ENCODE measurements around the gene WDR55.
"Not testable (repeated sequence)": the region's sequence is repeated elsewhere in the genome, so short reads cannot be mapped to it uniquely, and the experiment has no call there.

WDR55 gene

GRCh38 chr5:140713562-140714094, 48.9 kb downstream of the WDR55 start:
- no peak for DNase-seq

GRCh38 chr5:140716238-140716637, 51.5 kb downstream of the WDR55 start:
- not testable (repeated sequence) for DNase-seq

- DNase-seq: no peak
Measured at GRCh38 chr5:140718266-140718592, 53.5 kb downstream of the WDR55 start.

- not testable (repeated sequence) for DNase-seq
Measured at GRCh38 chr5:140720738-140721137, 56.0 kb downstream of the WDR55 start.

GRCh38 chr5:140721395-140721794, 56.7 kb downstream of the WDR55 start:
- DNase-seq: not testable (repeated sequence)
